Endothelial cell of umbilical vein (primary cell): Measurements from ENCODE around the gene DDIT4. TPM values are rescaled to one million over a fixed set of nuclear protein-coding genes. Genes with fewer than 3 reads are reported as not detected.

Experiments used
- BruUV-seq: library from RNA; stranded (reverse); fragments of 400-500 nt; replicated peaks from 2 replicates; lab custom pipeline; 2021; lab: Mats Ljungman, UMichigan
- CTCF ChIA-PET: fragments of 300-600, 350-600 bp; sonication (Branson Sonifier 250); formaldehyde crosslinking; loops from one replicate; lab custom pipeline; 2021; ENCODE audit warnings: antibody characterized with exemption, inconsistent platforms; lab: Charles Lee
- POLR2A ChIA-PET: fragments of 300-600, 350-600 bp; sonication (Branson Sonifier 250); formaldehyde crosslinking; loops from one replicate; lab custom pipeline; 2021; ENCODE audit warnings: antibody characterized with exemption, inconsistent platforms; lab: Charles Lee
- DNase-seq: peaks from one replicate; pipeline ENCODE4 v3.0.0-alpha.2; 2011; ENCODE audit warnings: low read depth, low spot score
- FAIRE-seq: peaks from 2 replicates; lab custom pipeline; 2011; peaks lifted over from hg19 to GRCh38; lab: Jason Lieb, UNC
- H2AFZ ChIP-seq: 2 replicates; pipeline ENCODE4 v1.6.0; 2012; ENCODE audit warnings: low read depth, low read length, control low read depth, inconsistent platforms
- H3K27ac ChIP-seq: 2 replicates; pipeline ENCODE4 v1.5.1; 2011; ENCODE audit warnings: low read depth, mild to moderate bottlenecking, control low read depth, low read length, moderate library complexity; ENCODE audit not compliant: insufficient read depth
- H3K27me3 ChIP-seq, 2 experiments: 2 replicates each; pipeline versions ENCODE4 v1.6.0 to v1.6.1; 2011; ENCODE audit warnings: low read length in 2 of 2, mixed read lengths in 1 of 2; ENCODE audit not compliant: control insufficient read depth in 2 of 2, insufficient read depth in 2 of 2
- H3K36me3 ChIP-seq, 2 experiments: 2 replicates in 1 of 2; 3 replicates in 1 of 2; pipeline ENCODE4 v1.5.1; 2011; ENCODE audit warnings: low read length in 2 of 2, mild to moderate bottlenecking in 1 of 2, moderate library complexity in 1 of 2; ENCODE audit not compliant: control insufficient read depth in 2 of 2, insufficient read depth in 2 of 2; ENCODE audit errors: extremely low read depth in 1 of 2
- H3K4me1 ChIP-seq: 3 replicates; pipeline ENCODE4 v1.5.1; 2011; ENCODE audit warnings: mild to moderate bottlenecking, low read length; ENCODE audit not compliant: control insufficient read depth, insufficient read depth; ENCODE audit errors: extremely low read depth
- H3K4me2 ChIP-seq: 2 replicates; pipeline ENCODE4 v1.6.1; 2011; ENCODE audit warnings: low read length, control low read depth, mixed read lengths; ENCODE audit not compliant: insufficient read depth
- H3K4me3 ChIP-seq, 3 experiments: fragments of 200-600 bp in 1 of 3; sonication (generic), shearing (Covaris generic) in 1 of 3; replicated peaks in 1 of 3; 2 replicates each; pipeline ENCODE4 v1.5.1; 2011 to 2016; ENCODE audit warnings: control low read depth in 3 of 3, low read length in 3 of 3, mild to moderate bottlenecking in 2 of 3, inconsistent platforms in 1 of 3, low read depth in 1 of 3, moderate library complexity in 1 of 3; ENCODE audit not compliant: insufficient read depth in 1 of 3
- H3K79me2 ChIP-seq: 2 replicates; pipeline ENCODE4 v1.6.0; 2012; ENCODE audit warnings: low read length, inconsistent platforms; ENCODE audit not compliant: control insufficient read depth, insufficient read depth
- H3K9ac ChIP-seq: replicated peaks from 2 replicates; pipeline ENCODE3; 2011; ENCODE audit warnings: low read length, control low read depth; ENCODE audit not compliant: insufficient read depth; ENCODE audit errors: extremely low read depth
- H3K9me1 ChIP-seq: replicated peaks from 3 replicates; pipeline ENCODE4 v1.6.0; 2011; ENCODE audit warnings: mild to moderate bottlenecking, low read length; ENCODE audit not compliant: control insufficient read depth, insufficient read depth; ENCODE audit errors: extremely low read depth
- H3K9me3 ChIP-seq: replicated peaks from 2 replicates; pipeline ENCODE4 v1.5.1; 2012; ENCODE audit warnings: low read length, inconsistent platforms; ENCODE audit not compliant: control insufficient read depth, insufficient read depth
- H4K20me1 ChIP-seq: replicated peaks from 2 replicates; pipeline ENCODE3; 2011; ENCODE audit warnings: mild to moderate bottlenecking, low read length; ENCODE audit not compliant: control insufficient read depth, insufficient read depth; ENCODE audit errors: extremely low read depth
- EZH2 ChIP-seq: IDR thresholded peaks from 2 replicates; pipeline ENCODE4 v1.6.1; 2012; ENCODE audit warnings: borderline replicate concordance, low read depth, mild to moderate bottlenecking, moderate library complexity, low read length, inconsistent platforms; ENCODE audit not compliant: severe bottlenecking
- FOS ChIP-seq: IDR thresholded peaks from 2 replicates; pipeline ENCODE4 v1.6.1; 2011; ENCODE audit warnings: mild to moderate bottlenecking, low read length, moderate library complexity, borderline replicate concordance; ENCODE audit not compliant: insufficient read depth
- GATA2 ChIP-seq: IDR thresholded peaks from 2 replicates; pipeline ENCODE4 v1.7.0; 2011; ENCODE audit warnings: low read depth, mild to moderate bottlenecking, moderate library complexity, mixed read lengths, low read length; ENCODE audit not compliant: insufficient read length, insufficient read depth
- JUN ChIP-seq: IDR thresholded peaks from 2 replicates; pipeline ENCODE4 v1.6.1; 2011; ENCODE audit warnings: borderline replicate concordance, low read depth; ENCODE audit not compliant: insufficient read length, insufficient read depth
- MYC ChIP-seq: IDR thresholded peaks from one replicate; pipeline ENCODE4 v1.6.1; 2011; ENCODE audit warnings: mild to moderate bottlenecking, low read depth, low read length
- POLR2A ChIP-seq: IDR thresholded peaks from 2 replicates; pipeline ENCODE4 v1.6.1; 2012; ENCODE audit warnings: low read depth, mild to moderate bottlenecking, control low read depth, low read length
- POLR2AphosphoS5 ChIP-seq: IDR thresholded peaks from 2 replicates; pipeline ENCODE4 v1.6.1; 2012; ENCODE audit warnings: low read depth, mild to moderate bottlenecking, control low read depth, low read length, moderate library complexity; ENCODE audit not compliant: insufficient read depth
- dilution Hi-C: fragments of 300-500 bp; cut with MboI; formaldehyde crosslinking; loops from one replicate; pipeline ENCODE4 v1.15.0; 2019; ENCODE audit warnings: low sequenced_read_pairs; ENCODE audit not compliant: extremely low pct_ligation_motif_present
- intact Hi-C: fragments of 100-400 bp; cut with micrococcal nuclease; formaldehyde crosslinking; loops from one replicate; pipeline ENCODE4 v1.10.0; 2022
- polyA plus RNA-seq, 4 experiments: library from polyadenylated mRNA; depleted of rRNA in 3 of 4; stranded (reverse) in 3 of 4; unstranded in 1 of 4; fragments of >200 nt; gene quantifications; 2 replicates each; pipeline versions ENCODE4 v1.2.1 to v1.2.3, GENCODE V29; 2011 to 2012; ENCODE audit warnings: missing spikeins in 1 of 4
- total RNA-seq: library from RNA; stranded (reverse); gene quantifications from 2 replicates; pipeline ENCODE4 v1.2.3, GENCODE V29; 2021
- TF ChIP-seq, protein P1 (sequence below), 2 donors: IDR thresholded peaks; 1 replicate in 1 of 2; 2 replicates in 1 of 2; pipeline ENCODE4 v1.5.1; 2011; ENCODE audit warnings: low read length in 2 of 2, mild to moderate bottlenecking in 2 of 2, moderate library complexity in 2 of 2, control low read depth in 1 of 2, inconsistent platforms in 1 of 2, low read depth in 1 of 2; ENCODE audit not compliant: insufficient read depth in 1 of 2; ENCODE audit errors: extremely low read depth in 1 of 2
- TF ChIP-seq, protein P2 (sequence below): IDR thresholded peaks from 2 replicates; pipeline ENCODE4 v1.6.1; 2011; ENCODE audit not compliant: insufficient read depth, insufficient read length

Gene DDIT4
- total and polyA plus RNA-seq, 2 donors (not counting 3 experiments of a cell fraction or from before 2014, with no cell fraction given): 60.4 to 65.3 TPM

DNA sequence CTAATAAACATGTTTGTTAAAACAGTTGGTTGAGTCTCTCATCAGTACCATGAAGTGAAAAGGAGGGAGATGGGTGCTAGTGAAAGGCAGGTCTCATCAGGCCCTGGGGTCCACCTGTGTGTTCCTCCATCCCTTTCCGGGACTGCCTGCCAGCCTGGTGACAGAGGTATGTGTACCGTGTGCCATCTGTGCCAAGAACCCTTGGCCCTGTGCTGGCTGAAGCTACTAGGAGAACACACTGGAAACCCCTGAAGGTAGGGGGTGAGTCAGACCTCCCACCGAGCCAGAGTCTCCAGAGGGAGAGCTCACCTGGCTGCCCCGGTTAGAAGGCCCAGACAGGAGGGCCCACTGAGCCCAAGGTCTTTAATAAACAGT lies 2.3 kb downstream of the DDIT4 start:
- ChIA-PET POLR2A (interaction anchor here (2.1 to 6.1 kb wide), 6 partner anchors 16 to 59 kb away, joined by 8 to 59 read pairs (median 26); no protein-coding TSS in a partner anchor), CTCF (interaction anchor here (0.9 to 9.4 kb wide), 16 partner anchors 15 to 380 kb away, joined by 3 to 214 read pairs (median 9); no protein-coding TSS in a partner anchor)
- peaks cover 23% of the 10 kb centered on the region for H3K4me1 ChIP-seq
- no peak for DNase-seq
- BruUV-seq: no TSS peak
- no peaks in the 10 kb centered on the region for H3K27me3 ChIP-seq
- no peak overlapping the region for H3K27ac ChIP-seq
- FAIRE-seq: no peak
- no peak overlapping the region for H3K9ac ChIP-seq
- no peaks in the 10 kb centered on the region for H4K20me1 ChIP-seq
- peak overlapping the region; percentile 70 for H3K4me2 ChIP-seq
- H3K9me3 ChIP-seq: no peaks in the 10 kb centered on the region
- intact Hi-C loops: no loop called here
- peaks cover 16% of the 10 kb centered on the region for H3K79me2 ChIP-seq
- no peak overlapping the region for H2AFZ ChIP-seq
- H3K9me1 ChIP-seq: no peaks in the 10 kb centered on the region
- peak overlapping the region in 2 of 3 experiments; percentile 66 to 68 for H3K4me3 ChIP-seq
- dilution Hi-C loops: no loop called here
- peaks cover 0 to 7% of the 10 kb centered on the region in 2 experiments for H3K36me3 ChIP-seq
- no peak for TF ChIP-seq POLR2AphosphoS5
- no peak for TF ChIP-seq JUN
- TF ChIP-seq, protein P1, sequence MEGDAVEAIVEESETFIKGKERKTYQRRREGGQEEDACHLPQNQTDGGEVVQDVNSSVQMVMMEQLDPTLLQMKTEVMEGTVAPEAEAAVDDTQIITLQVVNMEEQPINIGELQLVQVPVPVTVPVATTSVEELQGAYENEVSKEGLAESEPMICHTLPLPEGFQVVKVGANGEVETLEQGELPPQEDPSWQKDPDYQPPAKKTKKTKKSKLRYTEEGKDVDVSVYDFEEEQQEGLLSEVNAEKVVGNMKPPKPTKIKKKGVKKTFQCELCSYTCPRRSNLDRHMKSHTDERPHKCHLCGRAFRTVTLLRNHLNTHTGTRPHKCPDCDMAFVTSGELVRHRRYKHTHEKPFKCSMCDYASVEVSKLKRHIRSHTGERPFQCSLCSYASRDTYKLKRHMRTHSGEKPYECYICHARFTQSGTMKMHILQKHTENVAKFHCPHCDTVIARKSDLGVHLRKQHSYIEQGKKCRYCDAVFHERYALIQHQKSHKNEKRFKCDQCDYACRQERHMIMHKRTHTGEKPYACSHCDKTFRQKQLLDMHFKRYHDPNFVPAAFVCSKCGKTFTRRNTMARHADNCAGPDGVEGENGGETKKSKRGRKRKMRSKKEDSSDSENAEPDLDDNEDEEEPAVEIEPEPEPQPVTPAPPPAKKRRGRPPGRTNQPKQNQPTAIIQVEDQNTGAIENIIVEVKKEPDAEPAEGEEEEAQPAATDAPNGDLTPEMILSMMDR (IDR thresholded peaks at IDR 0.05; ENCODE audit: extremely low read depth in 1 of 2, insufficient read depth in 1 of 2, low read depth in 1 of 2, low read length in 2 of 2): no peak
- TF ChIP-seq EZH2: no peak
- TF ChIP-seq, protein P2, sequence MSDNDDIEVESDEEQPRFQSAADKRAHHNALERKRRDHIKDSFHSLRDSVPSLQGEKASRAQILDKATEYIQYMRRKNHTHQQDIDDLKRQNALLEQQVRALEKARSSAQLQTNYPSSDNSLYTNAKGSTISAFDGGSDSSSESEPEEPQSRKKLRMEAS: no peak
- no peak for TF ChIP-seq MYC
- TF ChIP-seq FOS: no peak
- no peak for TF ChIP-seq GATA2
- no peak for TF ChIP-seq POLR2A
